Mammary epithelial cell (primary cell): ENCODE data around the gene HOMEZ.

Experiments used
- CTCF ChIP-seq, 2 donors: IDR thresholded peaks in 1 of 2; conservative IDR thresholded peaks in 1 of 2; 2 replicates each; pipeline ENCODE4 v1.5.1; 2011 to 2012; ENCODE audit warnings: inconsistent platforms in 2 of 2, low read length in 2 of 2, mild to moderate bottlenecking in 2 of 2, control low read depth in 1 of 2, low read depth in 1 of 2; ENCODE audit not compliant: insufficient read depth in 1 of 2; ENCODE audit errors: extremely low read depth in 1 of 2
- EZH2 ChIP-seq: IDR thresholded peaks from 2 replicates; pipeline ENCODE4 v1.6.1; 2012; ENCODE audit warnings: low read length, inconsistent platforms, borderline replicate concordance

DNA sequence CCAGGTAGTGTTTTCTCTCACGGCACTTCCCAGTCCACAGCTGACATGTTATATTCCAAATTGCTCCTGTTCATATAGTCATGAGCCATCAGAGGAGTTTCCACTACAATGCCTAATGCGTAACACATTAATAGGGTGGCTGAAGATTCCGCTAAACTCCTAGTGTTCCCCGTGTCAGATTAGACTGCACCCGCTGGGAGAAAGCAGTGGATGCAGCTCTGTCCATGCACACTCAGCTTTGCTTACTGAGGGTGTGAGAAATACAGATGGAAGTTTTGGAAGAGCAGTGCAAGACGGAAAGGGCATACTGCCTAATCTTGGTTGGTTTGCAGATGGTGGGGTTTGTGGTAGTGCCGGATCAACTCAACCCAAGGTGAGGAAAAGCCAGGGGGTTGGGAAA, 11.2 kb upstream of the HOMEZ start:
- no peak for TF ChIP-seq CTCF (conservative IDR thresholded peaks at IDR 0.05 in 1 of 2, IDR thresholded peaks at IDR 0.05 in 1 of 2; ENCODE audit: extremely low read depth in 1 of 2, insufficient read depth in 1 of 2, low read depth in 1 of 2, low read length in 2 of 2)
- no peak for TF ChIP-seq EZH2
